DND-41 (cell line): ENCODE data around the gene GNB5.

ENCODE experiments used
- EZH2 ChIP-seq: IDR thresholded peaks from 3 replicates; pipeline ENCODE4 v1.6.1; 2012; ENCODE audit warnings: borderline replicate concordance, low read depth, mild to moderate bottlenecking, moderate library complexity, low read length, inconsistent platforms; ENCODE audit not compliant: severe bottlenecking
- TF ChIP-seq, protein P1 (sequence below): IDR thresholded peaks from 2 replicates; pipeline ENCODE4 v1.5.1; 2012; ENCODE audit warnings: borderline replicate concordance, low read length, moderate library complexity, mild to moderate bottlenecking; ENCODE audit not compliant: poor library complexity, severe bottlenecking; ENCODE audit errors: extremely low read depth

DNA sequence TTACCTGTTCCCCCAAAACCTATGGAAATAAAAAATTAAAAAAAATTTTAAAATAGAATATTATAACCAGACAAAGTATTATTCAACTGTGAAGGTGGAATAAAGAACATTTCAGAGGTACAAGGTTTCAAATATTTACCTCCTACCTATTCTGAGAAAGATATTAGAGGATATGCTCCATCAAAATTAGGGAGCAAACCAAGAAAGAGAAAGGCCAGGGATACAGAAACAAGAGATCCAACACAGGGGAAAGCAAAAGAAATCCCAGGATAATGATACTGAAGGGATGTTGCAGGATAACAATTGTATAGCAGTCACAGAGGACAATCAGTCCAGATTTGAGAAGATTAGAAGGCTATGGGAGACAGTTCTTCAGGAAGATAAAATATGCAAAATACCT, 101.0 kb downstream of the GNB5 start:
- TF ChIP-seq, protein P1, sequence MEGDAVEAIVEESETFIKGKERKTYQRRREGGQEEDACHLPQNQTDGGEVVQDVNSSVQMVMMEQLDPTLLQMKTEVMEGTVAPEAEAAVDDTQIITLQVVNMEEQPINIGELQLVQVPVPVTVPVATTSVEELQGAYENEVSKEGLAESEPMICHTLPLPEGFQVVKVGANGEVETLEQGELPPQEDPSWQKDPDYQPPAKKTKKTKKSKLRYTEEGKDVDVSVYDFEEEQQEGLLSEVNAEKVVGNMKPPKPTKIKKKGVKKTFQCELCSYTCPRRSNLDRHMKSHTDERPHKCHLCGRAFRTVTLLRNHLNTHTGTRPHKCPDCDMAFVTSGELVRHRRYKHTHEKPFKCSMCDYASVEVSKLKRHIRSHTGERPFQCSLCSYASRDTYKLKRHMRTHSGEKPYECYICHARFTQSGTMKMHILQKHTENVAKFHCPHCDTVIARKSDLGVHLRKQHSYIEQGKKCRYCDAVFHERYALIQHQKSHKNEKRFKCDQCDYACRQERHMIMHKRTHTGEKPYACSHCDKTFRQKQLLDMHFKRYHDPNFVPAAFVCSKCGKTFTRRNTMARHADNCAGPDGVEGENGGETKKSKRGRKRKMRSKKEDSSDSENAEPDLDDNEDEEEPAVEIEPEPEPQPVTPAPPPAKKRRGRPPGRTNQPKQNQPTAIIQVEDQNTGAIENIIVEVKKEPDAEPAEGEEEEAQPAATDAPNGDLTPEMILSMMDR, result no peak
- no peak for TF ChIP-seq EZH2
